Activated T-helper 1 cell treated with anti-CD3 and anti-CD28 coated beads, Interleukin-2, amount 50 U/mL, for 16 hours (primary cell): ENCODE data around the gene ANKS3.

Source experiments
- DNase-seq, 2 donors: peaks; one replicate each; pipeline ENCODE4 v3.0.0-alpha.2; 2020; ENCODE audit warnings: low read depth in 1 of 2, low spot score in 1 of 2

ANKS3 gene

DNA sequence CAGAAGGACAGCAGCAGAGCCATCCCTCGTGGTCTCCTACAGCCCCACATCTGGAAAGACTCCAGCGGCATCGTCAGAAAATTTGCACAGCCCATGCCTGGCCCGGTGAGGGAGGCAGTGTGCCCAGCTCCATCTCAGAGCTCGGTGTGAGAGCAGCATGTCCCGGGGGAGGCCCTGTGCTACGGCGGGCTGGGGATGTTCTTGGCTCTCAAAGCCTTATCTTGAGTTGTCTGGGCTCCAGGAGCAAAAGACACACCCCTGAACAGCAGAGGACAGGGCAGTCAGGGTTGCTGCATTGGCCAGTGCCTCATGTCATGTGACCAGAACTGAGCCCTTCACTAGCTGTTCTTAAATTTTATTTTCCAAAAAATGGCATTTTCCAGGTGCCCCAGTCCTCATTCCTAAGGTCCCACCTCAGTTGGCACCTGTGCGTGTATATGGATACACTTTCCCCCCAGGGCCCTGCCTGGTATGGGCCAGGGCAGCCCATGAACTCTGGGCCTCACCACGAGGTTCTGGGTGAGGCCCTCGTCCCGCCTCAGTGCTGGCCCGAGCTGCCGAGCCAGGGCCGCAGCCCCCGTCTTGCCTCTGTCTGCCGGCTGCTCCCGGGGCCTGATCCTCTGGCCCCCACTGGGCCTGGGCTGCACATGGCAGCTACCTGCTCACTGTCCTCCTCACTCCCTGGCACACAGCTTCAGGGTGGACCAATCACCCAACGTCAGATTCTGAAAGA is 37.7 kb downstream of the ANKS3 start:
- no peak for DNase-seq

DNA sequence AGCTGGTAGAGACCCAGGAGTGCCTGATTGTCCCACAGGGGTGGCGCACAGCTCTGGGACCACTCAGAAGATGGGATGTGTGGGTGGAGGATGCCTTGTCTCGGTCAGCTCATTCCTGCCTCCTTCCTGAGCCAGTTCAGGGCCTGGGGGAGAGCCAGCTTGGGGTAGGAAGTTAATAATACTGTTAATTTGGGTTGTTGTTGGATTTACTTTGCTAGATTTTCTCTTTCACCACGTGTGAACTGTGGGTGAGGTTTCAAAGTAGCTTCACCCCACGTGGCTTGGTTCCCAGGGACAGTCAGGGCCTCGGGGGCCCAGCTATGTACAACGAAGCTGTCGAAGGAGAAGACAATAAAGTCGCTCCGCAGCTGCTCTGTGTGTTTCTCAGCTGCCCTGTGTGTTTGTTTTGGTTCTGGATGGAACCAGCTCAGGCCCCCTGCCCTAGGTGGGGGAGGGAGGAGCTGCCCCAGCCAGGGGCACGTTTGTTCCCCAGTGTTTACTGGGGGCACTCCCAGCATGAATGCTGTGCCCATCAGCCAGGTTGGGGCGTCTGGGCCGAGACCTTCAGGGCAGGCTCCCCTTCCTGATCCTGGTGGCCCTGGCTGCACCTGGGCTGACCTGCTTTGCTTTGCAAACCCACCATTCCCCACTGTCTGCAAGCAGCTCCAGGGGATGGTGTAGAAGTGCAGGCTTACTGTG is 38.4 kb downstream of the ANKS3 start:
- DNase-seq: no peak

DNA sequence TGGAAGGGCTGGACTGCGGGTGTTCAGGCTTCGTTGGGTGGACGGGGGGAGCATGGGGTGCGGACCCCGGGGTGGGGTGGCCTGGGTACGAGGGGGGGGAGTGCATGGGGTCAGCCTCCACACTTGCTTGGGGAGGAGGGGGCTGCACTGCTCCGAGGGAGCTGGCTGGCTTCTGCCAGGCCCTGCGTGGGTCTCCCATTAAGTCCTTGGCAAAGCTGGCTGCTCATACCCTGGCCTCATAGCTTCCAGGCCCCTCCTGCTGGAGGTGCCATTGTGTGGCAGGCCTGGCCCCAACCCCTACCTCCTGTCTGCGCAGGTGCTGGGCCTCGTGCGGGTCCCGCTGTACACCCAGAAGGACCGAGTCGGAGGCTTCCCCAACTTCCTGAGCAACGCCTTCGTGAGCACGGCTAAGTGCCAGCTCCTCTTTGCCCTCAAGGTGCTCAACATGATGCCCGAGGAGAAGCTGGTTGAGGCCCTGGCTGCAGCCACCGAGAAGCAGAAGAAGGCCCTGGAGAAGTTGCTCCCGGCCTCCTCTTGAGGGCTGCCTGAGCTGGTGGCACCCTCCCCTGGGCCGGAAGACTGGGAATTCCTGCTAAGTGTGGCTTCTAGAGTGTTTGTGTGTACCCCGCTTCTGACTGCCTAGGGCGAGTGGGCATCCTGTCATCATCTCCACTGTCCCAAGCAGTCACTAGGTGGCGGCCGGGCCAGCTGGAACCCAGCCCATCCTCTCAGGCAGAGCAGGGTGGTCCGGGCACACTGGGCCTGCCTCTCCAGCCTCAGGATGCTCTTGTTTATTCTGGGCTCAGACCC is 39.2 kb downstream of the ANKS3 start:
- DNase-seq: no peak

DNA sequence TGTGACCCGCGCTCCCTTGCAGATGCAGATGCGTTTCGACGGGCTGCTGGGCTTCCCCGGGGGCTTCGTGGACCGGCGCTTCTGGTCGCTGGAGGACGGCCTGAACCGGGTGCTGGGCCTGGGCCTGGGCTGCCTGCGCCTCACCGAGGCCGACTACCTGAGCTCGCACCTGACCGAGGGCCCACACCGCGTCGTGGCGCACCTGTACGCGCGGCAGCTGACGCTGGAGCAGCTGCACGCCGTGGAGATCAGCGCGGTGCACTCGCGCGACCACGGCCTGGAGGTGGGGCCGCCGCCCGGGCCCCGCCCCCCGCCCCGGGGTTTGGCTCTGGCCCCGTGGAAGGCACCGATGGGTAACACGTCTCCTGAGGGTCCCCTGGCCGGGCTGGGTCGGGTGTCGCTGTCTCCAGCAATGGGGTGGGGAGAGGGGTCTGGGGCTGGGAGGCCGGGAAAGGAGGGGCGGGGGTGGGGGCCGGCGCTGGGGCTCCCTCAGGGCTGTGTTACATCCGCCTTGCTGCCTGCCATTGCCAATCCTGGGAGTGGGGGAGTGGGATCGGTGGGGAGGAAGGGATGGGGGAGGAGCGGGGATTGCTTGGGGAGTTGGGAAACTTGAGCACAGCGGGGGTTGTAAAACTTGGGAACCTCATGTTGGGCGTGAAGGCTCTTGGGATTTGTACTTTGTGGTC is 40.0 kb downstream of the ANKS3 start:
- peak in 1 of 2 donors; percentile 35 for DNase-seq

DNA sequence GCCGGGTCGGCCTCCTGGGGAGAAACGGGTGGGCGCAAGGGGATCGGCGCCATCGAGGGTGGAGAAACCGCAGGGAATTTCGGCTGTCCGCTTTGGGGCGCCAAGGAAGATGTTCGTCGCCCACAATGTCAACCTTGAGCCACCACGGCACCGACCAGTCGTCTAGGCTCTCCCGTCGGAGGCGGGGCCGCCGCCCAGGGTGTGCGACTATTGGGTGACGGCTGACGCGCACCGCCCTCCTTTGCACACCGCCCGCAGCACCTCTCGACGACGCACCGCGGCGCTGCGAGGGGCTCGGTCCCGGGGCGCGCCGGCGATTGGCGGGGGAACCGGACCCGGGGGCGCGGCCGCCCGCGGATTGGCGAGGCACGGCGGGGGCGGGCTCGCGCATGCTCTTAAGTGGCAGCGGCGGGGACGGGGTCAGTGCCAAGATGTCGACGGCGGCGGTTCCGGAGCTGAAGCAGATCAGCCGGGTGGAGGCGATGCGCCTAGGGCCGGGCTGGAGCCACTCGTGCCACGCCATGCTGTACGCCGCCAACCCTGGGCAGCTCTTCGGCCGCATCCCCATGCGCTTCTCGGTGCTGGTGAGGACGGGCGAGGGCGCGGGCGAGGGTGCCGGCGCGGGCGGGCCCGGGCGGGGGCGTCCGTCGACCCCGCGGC is 40.6 kb downstream of the ANKS3 start, which contains the start of gene NUDT16L1:
Gene NUDT16L1, plus strand, starts transcription at position 267 of the 660 bp plus-strand sequence. Its CDS starts 165 bp downstream, at position 432.
- DNase-seq: peak; percentile 94 to 98

DNA sequence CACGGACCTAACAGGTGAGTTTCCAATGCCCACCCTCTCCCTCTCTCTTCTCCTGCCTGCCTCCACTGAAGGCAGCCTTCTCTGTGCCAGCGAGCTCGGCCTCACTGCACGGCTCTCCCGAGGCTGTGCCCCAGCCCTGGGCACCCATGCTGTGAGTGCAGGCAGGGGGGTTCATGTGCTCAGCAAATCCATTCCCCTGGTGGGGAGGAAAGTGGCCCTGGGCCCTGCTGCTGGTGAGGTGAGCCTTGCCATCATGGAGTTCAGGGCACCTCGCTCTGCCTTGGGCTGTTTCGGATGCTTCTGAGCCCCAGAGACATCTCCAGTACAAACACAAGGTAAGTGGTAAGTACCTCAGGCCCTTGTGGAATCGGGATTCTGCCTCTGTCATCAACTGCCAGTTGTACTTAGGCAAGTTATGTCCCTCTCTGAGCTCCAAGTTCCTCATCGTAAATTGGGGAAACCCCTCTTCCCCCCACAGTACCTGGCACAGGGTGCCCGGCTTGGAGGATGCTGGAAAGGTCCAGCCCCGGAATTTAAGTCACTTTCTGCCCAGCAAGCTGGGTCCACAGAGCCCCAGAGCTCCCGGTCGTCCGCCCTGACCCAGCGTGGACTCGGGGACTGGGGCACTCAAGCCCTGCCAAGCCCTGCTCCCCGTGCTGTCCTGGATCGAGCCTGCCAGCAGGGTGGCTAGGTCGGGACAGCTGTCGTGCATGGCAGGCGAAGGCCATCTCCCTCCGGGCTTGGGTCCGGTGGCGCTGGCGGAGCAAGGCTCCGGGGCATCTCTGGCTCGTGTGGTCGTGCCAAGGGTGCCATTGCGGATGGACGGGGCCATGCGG is 41.4 kb downstream of the ANKS3 start:
- no peak for DNase-seq

DNA sequence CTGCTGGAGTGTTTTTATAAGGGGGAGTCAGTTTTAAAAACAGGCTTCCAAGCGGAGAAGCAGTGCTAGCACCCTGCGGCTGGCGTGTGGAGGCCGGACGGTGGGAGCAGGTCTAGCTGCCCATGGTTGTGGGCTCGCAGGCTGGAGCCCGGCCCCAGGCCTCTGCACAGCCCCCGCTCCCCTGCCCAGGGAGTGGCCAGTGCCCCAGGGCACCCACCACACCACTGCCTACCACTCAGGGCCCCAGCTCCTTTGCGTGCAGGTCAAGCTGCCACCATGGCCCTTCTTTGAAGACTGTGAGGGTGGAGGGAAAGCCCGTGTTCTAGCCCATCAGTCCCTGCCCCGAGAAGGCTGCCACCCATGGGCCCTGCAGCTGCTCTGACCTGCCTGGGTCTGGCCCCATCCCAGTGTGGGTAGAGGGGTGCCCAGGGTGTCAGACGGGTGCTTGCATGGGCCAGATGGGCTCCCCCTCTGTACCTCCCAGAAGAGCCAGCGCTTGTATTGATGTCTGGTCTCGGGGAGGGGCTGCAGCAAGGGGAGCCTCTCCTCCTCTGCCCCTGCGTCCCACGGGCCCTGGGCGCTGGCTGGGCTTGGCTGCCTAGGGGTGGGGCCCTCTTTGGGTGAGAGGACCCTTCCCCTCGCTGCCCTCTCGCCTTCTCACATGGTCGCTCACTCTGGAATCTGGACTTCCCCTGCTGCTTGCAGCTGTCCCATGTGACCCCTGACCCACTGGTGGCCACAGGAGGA is 42.2 kb downstream of the ANKS3 start:
- DNase-seq: no peak

DNA sequence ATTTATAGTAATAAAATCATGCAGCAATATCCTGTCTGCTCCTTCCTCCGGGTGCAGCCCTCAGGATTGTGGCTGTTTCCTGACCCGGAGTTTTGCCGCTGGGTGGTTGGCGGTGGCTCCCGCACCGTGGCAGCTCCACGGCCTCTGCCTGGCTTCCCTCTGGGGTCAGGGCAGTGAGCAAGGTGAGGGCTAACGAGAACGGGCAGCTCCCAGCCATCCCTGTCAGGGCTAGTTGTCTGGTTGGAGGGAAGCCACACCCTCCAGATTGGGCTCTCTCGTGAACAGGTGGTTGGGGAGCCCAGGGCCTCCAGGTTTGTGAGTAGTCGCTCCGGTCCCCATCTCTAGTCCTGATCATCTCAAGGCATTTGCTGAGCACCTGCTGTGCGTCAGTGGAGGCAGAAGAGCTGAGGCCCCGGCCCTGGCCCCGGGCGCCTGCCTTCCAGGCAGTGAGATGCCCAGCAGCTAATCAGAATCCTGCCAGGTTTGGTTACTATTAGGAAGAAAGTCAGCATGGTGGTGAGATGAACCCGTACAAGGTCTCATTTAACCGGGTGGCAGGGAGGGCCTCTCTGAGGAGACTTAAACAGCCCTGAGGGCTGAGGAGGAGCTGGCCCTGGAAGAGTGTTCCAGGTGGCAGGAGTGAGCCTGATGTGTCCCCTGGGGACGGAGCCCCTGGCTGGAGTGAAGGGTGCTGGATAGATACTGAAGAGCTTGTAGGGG is 43.0 kb downstream of the ANKS3 start:
- no peak for DNase-seq

DNA sequence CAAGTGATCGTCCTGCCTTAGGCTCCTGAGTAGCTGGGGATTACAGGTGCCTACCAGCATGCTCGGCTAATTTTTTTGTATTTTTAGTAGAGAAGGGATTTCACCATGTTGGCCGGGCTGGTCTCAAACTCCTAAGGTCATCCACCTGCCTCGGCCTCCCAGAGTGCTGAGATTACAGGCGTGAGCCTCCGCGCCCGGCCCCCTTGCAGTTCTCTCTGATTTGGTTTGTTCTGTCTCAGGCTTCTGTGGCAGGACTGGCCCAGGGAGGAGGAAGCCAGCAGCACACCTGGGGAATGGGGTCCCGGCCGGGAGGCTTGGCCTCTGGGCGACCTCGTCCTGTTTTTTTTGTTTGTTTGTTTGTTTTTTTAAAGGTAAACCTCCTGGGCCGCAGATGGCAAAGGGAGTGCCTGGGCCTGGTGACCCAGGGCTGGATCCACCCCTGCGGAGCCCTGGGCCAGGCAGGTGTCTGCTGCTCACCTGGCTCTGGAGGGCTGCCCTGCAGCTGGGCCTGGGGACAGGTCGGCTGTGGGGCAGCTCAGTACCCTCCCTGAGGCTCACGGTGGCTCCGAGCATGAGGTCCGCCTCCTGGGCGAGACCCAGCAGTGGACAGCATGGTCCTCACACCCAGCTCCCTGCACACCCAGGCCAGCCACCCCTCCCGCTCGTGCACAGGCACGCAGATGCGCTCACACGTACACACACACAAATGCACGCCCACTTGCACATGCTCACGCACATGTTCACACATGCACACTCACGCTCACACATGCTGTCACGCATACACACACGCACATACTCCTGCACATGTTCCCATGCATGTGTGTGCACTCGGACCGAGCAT is 44.0 kb downstream of the ANKS3 start:
- no peak for DNase-seq

DNA sequence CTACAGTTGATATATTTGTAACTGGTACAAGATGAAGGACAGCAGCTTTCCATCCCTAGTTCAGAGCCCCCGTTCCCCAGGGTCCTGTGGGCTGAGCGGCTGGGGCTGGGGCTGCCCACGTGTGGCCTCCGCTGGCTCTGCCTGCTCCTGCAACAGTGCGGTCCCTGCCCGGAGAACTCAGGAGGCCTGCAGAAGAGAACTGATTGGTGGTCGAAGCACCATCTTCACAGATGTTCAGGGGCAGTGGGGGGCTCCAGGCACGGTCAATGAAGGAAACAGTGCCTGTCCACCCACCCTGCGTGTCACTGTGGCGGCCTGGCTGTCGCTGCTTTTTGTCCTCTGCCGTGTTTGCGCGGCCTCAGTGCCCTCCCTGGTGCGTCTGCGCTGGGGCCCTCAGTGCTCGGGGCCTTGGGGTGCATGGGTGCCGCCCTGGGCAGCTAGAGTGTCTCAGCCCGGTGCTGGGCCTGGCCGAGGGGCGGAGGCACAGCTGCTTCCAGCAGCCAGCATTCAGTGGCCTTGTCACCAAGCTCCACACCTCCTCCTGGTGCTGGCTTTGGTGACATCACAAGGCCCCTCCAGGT is 44.9 kb downstream of the ANKS3 start:
- DNase-seq: no peak

DNA sequence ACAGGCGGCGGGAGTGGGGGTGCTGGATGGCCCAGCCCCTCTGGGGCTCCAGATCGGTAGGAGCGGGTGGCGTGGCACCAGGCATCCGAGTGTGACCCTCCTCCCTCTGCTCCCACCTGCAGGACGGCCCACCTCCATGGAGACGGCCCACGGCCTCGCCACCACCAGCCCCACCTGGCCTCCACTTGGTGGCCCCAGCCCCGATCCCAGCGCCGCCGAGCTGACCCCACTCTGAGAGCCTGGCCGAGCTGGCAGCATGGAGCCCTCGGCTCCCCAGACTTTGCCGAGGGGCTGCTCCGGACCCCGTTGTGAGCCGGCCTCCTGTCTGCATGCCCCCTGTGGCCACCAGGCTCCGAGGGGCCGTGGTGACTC is 45.4 kb downstream of the ANKS3 start:
- DNase-seq: no peak

DNA sequence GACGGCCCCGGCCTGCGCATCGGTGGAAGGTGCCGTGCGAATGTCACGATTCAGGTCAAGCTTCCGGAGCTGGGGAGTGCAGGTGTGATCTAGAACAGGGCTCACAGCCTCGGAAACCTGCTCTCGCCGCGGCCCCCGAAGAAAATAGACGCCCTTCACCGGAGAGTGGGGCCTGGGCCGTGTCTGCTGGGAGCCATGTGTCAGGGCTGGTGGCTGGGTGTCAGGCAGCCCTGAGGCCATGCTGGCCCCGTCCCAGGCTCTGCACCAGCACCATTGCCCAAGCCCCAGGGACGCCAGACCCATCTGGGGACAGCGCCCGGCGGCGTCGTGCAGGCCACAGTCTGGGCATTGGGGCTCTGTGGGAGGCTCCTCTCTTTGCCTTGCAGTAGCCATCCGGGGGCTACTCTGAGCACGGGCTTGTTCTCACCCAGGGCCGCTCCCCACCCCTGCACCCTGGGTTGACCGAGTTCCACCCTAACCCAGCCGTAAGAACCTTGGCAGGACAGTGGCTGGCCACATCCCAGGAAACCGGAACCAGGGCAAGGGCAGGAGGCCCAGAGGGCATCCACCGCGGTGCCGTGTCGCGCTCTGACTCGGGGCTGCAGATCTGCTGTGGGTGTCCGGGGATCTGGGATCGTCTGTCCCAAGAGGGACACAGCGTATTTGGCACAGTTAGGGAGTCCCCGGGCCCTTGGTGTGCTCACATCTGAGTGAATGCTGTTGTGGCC is 46.0 kb downstream of the ANKS3 start:
- no peak for DNase-seq

DNA sequence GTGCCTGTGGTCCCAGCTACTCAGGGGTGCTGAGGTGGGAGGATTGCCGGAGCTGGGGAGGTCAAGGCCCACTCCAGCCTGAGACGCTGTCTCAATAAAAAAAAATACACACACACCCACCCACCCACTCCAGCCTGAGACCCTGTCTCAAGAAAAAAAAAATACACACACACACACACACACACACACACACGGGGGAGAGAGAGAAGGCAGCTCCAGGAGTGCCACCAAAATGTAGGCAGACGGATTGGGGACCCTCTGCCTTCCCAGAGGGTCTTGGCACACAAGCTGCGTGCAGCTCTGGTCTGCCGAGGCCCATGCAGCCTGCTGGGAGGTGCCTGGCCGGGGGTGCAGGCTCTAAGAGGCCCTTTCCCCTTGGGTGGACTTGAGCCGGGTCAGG is 46.7 kb downstream of the ANKS3 start:
- no peak for DNase-seq

DNA sequence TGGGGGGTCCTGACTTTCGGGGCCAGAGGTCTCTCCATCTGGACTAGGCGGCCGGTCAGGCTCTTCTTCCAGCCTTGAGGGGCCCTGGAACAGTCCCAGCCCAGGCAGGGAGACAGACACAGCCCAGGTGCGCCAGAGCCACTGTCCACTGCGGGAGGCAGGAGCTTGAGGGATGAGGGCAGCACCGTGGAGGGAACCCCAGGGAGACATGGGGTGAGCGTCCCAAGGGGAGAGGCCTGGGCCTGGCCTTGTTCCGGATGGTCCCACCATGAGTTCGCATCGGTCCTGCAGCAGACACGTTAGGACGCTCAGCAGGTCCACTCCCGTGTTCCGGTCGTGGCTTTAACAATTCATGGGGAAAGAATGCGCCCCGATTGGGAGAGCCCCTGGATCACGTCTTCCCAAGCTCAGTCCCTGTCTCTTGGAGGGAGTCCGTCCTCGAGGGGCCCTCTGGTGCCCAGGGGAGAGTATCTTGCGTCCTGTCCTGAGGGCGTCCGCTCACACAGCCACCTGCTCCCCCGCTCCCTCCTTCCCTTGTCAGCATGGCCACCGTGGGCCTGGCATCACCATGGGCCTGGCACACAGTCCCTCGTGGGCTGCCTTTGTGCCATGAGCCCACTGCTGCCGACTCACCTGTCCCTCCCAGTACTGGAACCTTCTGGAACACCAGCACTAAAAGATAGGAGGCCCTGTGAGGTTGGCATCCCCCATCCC is 47.4 kb downstream of the ANKS3 start:
- DNase-seq: no peak

DNA sequence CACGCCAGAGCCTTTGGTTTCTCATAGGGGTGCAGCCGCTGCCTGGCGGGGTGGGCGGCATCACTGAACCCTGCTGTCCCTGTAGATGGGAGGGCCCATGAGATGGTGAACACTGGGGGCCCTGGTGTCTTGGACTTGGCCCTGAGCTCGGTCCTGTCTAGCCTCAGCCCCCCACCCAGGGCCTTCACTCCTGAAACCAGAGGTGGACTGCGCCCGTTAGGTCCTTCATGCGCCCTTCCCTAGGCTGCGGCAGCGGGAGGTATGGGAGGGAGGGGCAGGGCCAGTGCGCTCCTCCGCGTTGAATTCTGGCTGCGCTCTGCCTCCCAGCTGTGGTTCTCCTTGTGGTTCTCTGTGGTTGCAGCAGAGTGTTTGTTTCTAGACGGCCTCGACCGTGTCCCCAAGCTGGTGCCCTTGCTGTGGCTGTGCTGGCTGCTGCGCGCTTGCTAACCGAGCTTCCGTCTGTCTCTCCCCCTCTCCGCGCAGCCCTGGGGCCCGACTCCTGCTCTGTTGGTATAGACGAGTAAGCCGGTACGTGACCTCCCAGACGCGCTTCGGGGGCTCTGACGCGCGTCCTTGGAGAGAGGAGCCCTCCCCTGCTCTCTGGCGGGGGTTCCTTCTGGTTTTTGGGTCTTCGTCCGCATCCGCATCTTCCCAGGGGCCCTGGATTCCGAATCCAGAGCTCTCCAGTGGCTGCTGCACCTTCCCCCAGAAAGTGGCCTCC is 48.1 kb downstream of the ANKS3 start:
- no peak for DNase-seq
